PC-9 (cell line): ENCODE measurements around the gene RBMS3.

Experiments used
- EZH2 ChIP-seq: fragments of 200-600 bp; sonication (generic); IDR thresholded peaks from 2 replicates; pipeline ENCODE4 v1.8.0; 2017; ENCODE audit warnings: antibody characterized with exemption, low read depth
- TF ChIP-seq, protein P1 (sequence below): fragments of 200-600 bp; sonication (generic); conservative IDR thresholded peaks from 2 replicates; pipeline ENCODE4 v1.6.1; 2017; ENCODE audit warnings: mixed run types, antibody characterized with exemption, mild to moderate bottlenecking, moderate library complexity

DNA sequence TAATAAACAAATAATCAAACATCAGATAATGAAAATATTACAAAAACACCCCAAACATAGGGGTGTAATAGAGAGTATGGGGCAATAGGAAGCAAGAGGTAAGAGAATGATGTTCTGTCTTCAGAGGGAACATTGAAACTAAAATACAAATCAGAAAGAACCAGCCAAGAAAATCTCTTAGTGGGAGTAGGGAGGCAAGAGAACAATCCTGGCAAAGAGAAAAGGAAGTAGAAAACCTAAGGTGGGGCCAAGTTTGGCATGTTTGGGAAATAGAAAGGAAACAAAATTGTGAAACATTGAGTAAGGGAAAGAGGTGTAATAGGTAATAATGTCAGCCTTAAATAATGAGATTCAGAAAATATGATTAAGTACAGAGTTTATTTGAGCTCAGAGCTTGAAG is 467.1 kb downstream of the RBMS3 start:
- TF ChIP-seq, protein P1, sequence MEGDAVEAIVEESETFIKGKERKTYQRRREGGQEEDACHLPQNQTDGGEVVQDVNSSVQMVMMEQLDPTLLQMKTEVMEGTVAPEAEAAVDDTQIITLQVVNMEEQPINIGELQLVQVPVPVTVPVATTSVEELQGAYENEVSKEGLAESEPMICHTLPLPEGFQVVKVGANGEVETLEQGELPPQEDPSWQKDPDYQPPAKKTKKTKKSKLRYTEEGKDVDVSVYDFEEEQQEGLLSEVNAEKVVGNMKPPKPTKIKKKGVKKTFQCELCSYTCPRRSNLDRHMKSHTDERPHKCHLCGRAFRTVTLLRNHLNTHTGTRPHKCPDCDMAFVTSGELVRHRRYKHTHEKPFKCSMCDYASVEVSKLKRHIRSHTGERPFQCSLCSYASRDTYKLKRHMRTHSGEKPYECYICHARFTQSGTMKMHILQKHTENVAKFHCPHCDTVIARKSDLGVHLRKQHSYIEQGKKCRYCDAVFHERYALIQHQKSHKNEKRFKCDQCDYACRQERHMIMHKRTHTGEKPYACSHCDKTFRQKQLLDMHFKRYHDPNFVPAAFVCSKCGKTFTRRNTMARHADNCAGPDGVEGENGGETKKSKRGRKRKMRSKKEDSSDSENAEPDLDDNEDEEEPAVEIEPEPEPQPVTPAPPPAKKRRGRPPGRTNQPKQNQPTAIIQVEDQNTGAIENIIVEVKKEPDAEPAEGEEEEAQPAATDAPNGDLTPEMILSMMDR = no peak
- TF ChIP-seq EZH2 = no peak
